Hepatocyte (in vitro differentiated cells): ENCODE data around the gene ANKRD55.

Source experiments
- CTCF ChIP-seq: fragments of 200-600 bp; sonication (generic); IDR thresholded peaks from 2 replicates; pipeline ENCODE4 v1.5.1; 2016; ENCODE audit warnings: antibody characterized with exemption, mild to moderate bottlenecking; ENCODE audit not compliant: poor library complexity
- EZH2 ChIP-seq: fragments of 200-600 bp; sonication (generic); IDR thresholded peaks from 2 replicates; pipeline ENCODE4 v1.6.1; 2016; ENCODE audit warnings: antibody characterized with exemption, mild to moderate bottlenecking, borderline replicate concordance

GRCh38 chr5:56212130-56212879 lies 20.8 kb downstream of the ANKRD55 start:
- TF ChIP-seq CTCF (no peak), EZH2 (no peak)
